ENCODE results near the gene UBR7.

UBR7 gene

DNA sequence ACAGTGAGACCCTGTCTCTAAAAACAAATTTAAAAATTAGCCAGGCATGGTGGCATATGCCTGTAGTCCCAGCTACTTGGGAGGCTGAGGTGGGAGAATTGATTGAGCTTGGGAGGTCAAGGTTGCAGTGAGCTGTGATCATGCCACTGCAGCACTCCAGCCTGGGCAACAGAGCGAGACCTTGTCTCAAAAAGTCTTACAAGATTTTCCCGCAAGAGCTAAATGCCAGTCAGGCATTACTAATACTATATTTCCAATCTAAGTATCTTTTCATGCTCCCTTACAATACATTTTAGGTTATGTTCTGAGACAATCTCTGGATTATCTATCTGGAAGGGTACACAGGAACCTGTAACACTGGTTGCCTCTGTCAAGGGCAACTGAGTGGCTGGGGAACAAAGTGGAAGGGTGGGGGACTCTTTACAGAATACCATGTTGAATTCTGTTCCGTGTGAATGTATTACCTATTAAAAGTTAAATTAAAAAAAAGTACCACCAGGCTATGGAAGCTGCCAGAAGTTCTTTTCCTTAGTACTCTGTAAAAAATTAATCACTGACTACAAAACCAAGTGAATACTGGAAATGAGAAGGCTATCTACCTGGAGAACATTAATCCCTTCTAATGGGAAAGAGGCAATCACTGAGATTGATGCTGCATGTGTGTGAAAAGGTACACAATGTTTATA is 69.1 kb downstream of the UBR7 start:
- Histone ChIP-seq H2AFZ (ENCODE audit: low read length) (no peak overlapping the region), H3K4me2 (ENCODE audit: low read length) (no peak overlapping the region), H3K4me1 (ENCODE audit: insufficient read depth, low read length, severe bottlenecking) (no peaks in the 10 kb centered on the region), H3K27ac (ENCODE audit: low read depth, low read length, poor library complexity, severe bottlenecking) (no peak overlapping the region), H3K9me2 (ENCODE audit: low read depth, low read length) (no peaks in the 10 kb centered on the region), H3K9ac (ENCODE audit: low read length) (no peak overlapping the region), H4K20me1 (ENCODE audit: insufficient read depth, low read length) (no peaks in the 10 kb centered on the region), H3K36me3 (ENCODE audit: insufficient read depth, low read length) (no peaks in the 10 kb centered on the region; the same call in 1 of the 2 replicates), H3F3A (ENCODE audit: insufficient read depth, low read length) (no peaks in the 10 kb centered on the region), H3K9me3 (ENCODE audit: low read length) (no peaks in the 10 kb centered on the region), H3K27me3 (ENCODE audit: insufficient read depth, low read length) (no peaks in the 10 kb centered on the region), H3K79me2 (ENCODE audit: insufficient read depth, low read length) (no peaks in the 10 kb centered on the region), H3K4me3 (ENCODE audit: low read depth, low read length, poor library complexity, severe bottlenecking) (no peak overlapping the region)
- TF ChIP-seq EZH2 (IDR thresholded peaks at IDR 0.05; ENCODE audit: borderline replicate concordance, low read length) = no peak
- TF ChIP-seq, protein P1, sequence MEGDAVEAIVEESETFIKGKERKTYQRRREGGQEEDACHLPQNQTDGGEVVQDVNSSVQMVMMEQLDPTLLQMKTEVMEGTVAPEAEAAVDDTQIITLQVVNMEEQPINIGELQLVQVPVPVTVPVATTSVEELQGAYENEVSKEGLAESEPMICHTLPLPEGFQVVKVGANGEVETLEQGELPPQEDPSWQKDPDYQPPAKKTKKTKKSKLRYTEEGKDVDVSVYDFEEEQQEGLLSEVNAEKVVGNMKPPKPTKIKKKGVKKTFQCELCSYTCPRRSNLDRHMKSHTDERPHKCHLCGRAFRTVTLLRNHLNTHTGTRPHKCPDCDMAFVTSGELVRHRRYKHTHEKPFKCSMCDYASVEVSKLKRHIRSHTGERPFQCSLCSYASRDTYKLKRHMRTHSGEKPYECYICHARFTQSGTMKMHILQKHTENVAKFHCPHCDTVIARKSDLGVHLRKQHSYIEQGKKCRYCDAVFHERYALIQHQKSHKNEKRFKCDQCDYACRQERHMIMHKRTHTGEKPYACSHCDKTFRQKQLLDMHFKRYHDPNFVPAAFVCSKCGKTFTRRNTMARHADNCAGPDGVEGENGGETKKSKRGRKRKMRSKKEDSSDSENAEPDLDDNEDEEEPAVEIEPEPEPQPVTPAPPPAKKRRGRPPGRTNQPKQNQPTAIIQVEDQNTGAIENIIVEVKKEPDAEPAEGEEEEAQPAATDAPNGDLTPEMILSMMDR (IDR thresholded peaks at IDR 0.05; ENCODE audit: low read length) = no peak

Measured in OCI-LY1 (cell line).